NOMO-1 (cell line): Measurements from ENCODE around the gene EIF4G1.

Source experiments
- DNase-seq, 2 experiments: peaks; one replicate each; lab custom pipeline; 2025; ENCODE audit not compliant: unreplicated experiment in 2 of 2; lab: John Stamatoyannopoulos, UW

Gene EIF4G1

GRCh38 chr3:184381261-184382224 is 67.1 kb downstream of the EIF4G1 start:
- DNase-seq, result peak; percentile 54 to 68

- no peak for DNase-seq
Observed at GRCh38 chr3:184382326-184383032, 68.1 kb downstream of the EIF4G1 start.

GRCh38 chr3:184383033-184383740 is 68.8 kb downstream of the EIF4G1 start:
- no peak for DNase-seq

- DNase-seq, result no peak
Observed at GRCh38 chr3:184384342-184384741, 69.9 kb downstream of the EIF4G1 start.
